Panc1 (cell line): ENCODE measurements around the gene SETDB1. TPM values are rescaled to one million over a fixed set of nuclear protein-coding genes. Genes with fewer than 3 reads are reported as not detected.

Experiments used
- ATAC-seq: fragments of 200-7000 bp; cut with Tn5 transposase; 2 replicates; pipeline ENCODE4 v1.9.1; 2020; ENCODE audit warnings: mild to moderate bottlenecking, moderate library complexity
- BruUV-seq: library from RNA; stranded (reverse); fragments of 400-500 nt; replicated peaks from 2 replicates; lab custom pipeline; 2021; lab: Mats Ljungman, UMichigan
- CTCF ChIA-PET: fragments of 300-600 bp; sonication (Branson Sonifier 250); formaldehyde crosslinking; loops from one replicate; lab custom pipeline; 2022; ENCODE audit warnings: antibody characterized with exemption; lab: Charles Lee
- POLR2A ChIA-PET: fragments of 300-600 bp; sonication (Branson Sonifier 250); formaldehyde crosslinking; loops from one replicate; lab custom pipeline; 2022; ENCODE audit warnings: antibody characterized with exemption; lab: Charles Lee
- DNase-seq: peaks from one replicate; pipeline ENCODE4 v3.0.0-alpha.2; 2010; ENCODE audit warnings: low read depth, low spot score
- H3K27ac ChIP-seq: 2 replicates; pipeline ENCODE4 v1.5.1; 2011; ENCODE audit warnings: mild to moderate bottlenecking, low read length, inconsistent platforms
- H3K27me3 ChIP-seq: fragments of 200-500 bp; sonication (Bioruptor generic); 2 replicates; pipeline ENCODE4 v1.6.0; 2014; ENCODE audit warnings: low read length, inconsistent platforms; ENCODE audit not compliant: control insufficient read depth, insufficient read depth
- H3K36me3 ChIP-seq: fragments of 200-500 bp; sonication (Bioruptor generic); 2 replicates; pipeline ENCODE4 v1.5.1; 2014; ENCODE audit warnings: inconsistent platforms, mild to moderate bottlenecking, low read length, moderate library complexity; ENCODE audit not compliant: control insufficient read depth, insufficient read depth
- H3K4me1 ChIP-seq: 2 replicates; pipeline ENCODE4 v1.5.1; 2011; ENCODE audit warnings: inconsistent platforms, mild to moderate bottlenecking, low read length, moderate library complexity; ENCODE audit not compliant: control insufficient read depth, insufficient read depth
- H3K4me3 ChIP-seq, 2 experiments: 2 replicates each; pipeline ENCODE4 v1.5.1; 2011 to 2012; ENCODE audit warnings: low read depth in 2 of 2, low read length in 2 of 2, mild to moderate bottlenecking in 2 of 2, inconsistent platforms in 1 of 2, moderate library complexity in 1 of 2
- H3K9me3 ChIP-seq: fragments of 200-500 bp; sonication (Bioruptor generic); 2 replicates; pipeline ENCODE4 v1.5.1; 2014; ENCODE audit warnings: low read depth, mild to moderate bottlenecking, inconsistent platforms, low read length, moderate library complexity; ENCODE audit not compliant: control insufficient read depth, insufficient read depth
- POLR2AphosphoS5 ChIP-seq: IDR thresholded peaks from 2 replicates; pipeline ENCODE4 v1.6.1; 2012; ENCODE audit warnings: mild to moderate bottlenecking, low read depth, low read length, moderate library complexity
- SIN3A ChIP-seq: IDR thresholded peaks from 2 replicates; pipeline ENCODE4 v1.6.1; 2012; ENCODE audit warnings: low read depth, mild to moderate bottlenecking, low read length, moderate library complexity, borderline replicate concordance; ENCODE audit not compliant: insufficient read depth
- TCF7L2 ChIP-seq: IDR thresholded peaks from 2 replicates; pipeline ENCODE4 v1.6.1; 2011; ENCODE audit warnings: mild to moderate bottlenecking, low read depth, low read length, inconsistent platforms
- in situ Hi-C: cut with HindIII; loops from 2 replicates; pipeline ENCODE4 v1.10.0; 2016; ENCODE audit warnings: low sequenced_read_pairs, low pct_unique_long_range_greater_than_20kb
- intact Hi-C: fragments of 100-400 bp; cut with micrococcal nuclease; formaldehyde crosslinking; loops from one replicate; pipeline ENCODE4 v1.10.0; 2022; ENCODE audit not compliant: unreplicated experiment
- total RNA-seq: library from RNA; stranded (reverse); gene quantifications from one replicate; pipeline ENCODE4 v1.2.1, GENCODE V29; 2021; ENCODE audit not compliant: unreplicated experiment
- TF ChIP-seq, protein P1 (sequence below): fragments of 450-650 bp; IDR thresholded peaks from 2 replicates; pipeline ENCODE4 v1.5.1; 2017; ENCODE audit warnings: mild to moderate bottlenecking
- TF ChIP-seq, protein P2 (sequence below), 2 experiments: IDR thresholded peaks; 2 replicates each; pipeline ENCODE4 v1.6.1; 2011 to 2012; ENCODE audit warnings: low read depth in 2 of 2, control low read depth in 1 of 2, low read length in 1 of 2, mild to moderate bottlenecking in 1 of 2, moderate library complexity in 1 of 2; ENCODE audit not compliant: insufficient read depth in 1 of 2

Gene SETDB1
- total RNA-seq, 1 experiment from 2014 or later: 43.3 TPM

DNA sequence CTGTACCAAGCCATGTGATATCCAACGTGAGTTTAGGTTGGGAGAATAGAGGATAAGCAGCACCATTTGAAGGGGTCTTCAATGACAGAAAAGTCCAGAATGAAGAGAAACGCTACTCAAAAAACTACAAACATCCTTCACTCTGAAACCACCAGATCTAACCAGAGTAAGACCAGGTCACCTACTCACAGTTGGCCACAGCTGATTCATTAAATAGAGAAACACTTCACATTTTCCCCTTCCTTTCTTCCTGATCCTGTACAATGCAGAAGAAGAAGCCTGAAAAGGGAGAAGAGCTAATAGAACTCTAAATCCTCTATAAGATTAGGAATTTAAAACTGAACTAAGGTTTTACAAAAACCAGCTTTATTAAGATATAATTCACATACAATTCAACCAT is 19.4 kb upstream of the SETDB1 start:
- no peak overlapping the region for H3K27ac ChIP-seq
- no peaks in the 10 kb centered on the region for H3K36me3 ChIP-seq
- no peaks in the 10 kb centered on the region for H3K27me3 ChIP-seq
- CTCF ChIA-PET: no interaction called here
- intact Hi-C loops: no loop called here
- no TSS peak for BruUV-seq
- TF ChIP-seq POLR2AphosphoS5 (no peak), TCF7L2 (no peak), SIN3A (no peak)
- TF ChIP-seq, protein P1, sequence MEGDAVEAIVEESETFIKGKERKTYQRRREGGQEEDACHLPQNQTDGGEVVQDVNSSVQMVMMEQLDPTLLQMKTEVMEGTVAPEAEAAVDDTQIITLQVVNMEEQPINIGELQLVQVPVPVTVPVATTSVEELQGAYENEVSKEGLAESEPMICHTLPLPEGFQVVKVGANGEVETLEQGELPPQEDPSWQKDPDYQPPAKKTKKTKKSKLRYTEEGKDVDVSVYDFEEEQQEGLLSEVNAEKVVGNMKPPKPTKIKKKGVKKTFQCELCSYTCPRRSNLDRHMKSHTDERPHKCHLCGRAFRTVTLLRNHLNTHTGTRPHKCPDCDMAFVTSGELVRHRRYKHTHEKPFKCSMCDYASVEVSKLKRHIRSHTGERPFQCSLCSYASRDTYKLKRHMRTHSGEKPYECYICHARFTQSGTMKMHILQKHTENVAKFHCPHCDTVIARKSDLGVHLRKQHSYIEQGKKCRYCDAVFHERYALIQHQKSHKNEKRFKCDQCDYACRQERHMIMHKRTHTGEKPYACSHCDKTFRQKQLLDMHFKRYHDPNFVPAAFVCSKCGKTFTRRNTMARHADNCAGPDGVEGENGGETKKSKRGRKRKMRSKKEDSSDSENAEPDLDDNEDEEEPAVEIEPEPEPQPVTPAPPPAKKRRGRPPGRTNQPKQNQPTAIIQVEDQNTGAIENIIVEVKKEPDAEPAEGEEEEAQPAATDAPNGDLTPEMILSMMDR: no peak
- TF ChIP-seq, protein P2, sequence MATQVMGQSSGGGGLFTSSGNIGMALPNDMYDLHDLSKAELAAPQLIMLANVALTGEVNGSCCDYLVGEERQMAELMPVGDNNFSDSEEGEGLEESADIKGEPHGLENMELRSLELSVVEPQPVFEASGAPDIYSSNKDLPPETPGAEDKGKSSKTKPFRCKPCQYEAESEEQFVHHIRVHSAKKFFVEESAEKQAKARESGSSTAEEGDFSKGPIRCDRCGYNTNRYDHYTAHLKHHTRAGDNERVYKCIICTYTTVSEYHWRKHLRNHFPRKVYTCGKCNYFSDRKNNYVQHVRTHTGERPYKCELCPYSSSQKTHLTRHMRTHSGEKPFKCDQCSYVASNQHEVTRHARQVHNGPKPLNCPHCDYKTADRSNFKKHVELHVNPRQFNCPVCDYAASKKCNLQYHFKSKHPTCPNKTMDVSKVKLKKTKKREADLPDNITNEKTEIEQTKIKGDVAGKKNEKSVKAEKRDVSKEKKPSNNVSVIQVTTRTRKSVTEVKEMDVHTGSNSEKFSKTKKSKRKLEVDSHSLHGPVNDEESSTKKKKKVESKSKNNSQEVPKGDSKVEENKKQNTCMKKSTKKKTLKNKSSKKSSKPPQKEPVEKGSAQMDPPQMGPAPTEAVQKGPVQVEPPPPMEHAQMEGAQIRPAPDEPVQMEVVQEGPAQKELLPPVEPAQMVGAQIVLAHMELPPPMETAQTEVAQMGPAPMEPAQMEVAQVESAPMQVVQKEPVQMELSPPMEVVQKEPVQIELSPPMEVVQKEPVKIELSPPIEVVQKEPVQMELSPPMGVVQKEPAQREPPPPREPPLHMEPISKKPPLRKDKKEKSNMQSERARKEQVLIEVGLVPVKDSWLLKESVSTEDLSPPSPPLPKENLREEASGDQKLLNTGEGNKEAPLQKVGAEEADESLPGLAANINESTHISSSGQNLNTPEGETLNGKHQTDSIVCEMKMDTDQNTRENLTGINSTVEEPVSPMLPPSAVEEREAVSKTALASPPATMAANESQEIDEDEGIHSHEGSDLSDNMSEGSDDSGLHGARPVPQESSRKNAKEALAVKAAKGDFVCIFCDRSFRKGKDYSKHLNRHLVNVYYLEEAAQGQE (IDR thresholded peaks at IDR 0.05; ENCODE audit: insufficient read depth in 1 of 2, low read depth in 2 of 2, low read length in 1 of 2): no peak
- H3K4me3 ChIP-seq: no peak overlapping the region
- POLR2A ChIA-PET: no interaction called here
- ATAC-seq (no peak), DNase-seq (no peak)
- no peaks in the 10 kb centered on the region for H3K4me1 ChIP-seq
- in situ Hi-C loops: no loop called here
- H3K9me3 ChIP-seq: no peaks in the 10 kb centered on the region; the same call in 1 of the 2 replicates

DNA sequence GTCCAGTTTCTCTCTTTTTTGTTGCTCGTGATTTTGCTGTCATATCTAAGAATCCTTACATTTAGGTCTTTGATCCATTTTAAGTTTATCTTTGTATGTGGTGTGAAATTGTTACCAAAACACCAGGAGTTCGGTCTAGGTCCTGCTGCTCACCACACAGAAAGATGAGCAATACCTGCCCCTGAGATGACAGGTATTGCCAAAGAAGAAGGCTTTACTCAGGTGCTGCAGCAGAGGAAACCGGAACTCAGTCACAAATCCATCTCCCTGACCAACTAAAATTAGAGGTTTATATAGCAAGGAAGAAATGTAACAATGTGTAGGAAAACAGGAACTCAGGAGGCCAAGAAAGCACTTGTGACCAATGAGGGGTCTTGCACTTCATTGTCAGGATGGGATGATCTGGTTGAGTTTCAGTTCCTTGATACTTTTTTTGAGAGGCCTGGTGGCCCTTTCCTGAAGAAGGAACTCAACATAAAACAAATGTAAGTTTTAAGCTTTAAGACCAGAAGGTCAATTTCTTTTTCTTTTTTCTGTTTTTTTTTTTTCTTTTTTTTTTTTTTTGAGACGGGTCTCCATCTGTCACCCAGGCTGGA is 16.5 kb upstream of the SETDB1 start:
- TF ChIP-seq TCF7L2 (no peak), SIN3A (no peak), POLR2AphosphoS5 (no peak)
- TF ChIP-seq, protein P1: no peak
- TF ChIP-seq, protein P2 (IDR thresholded peaks at IDR 0.05; ENCODE audit: insufficient read depth in 1 of 2, low read depth in 2 of 2, low read length in 1 of 2): no peak
- Histone ChIP-seq H3K4me1 (no peaks in the 10 kb centered on the region), H3K27ac (no peak overlapping the region), H3K4me3 (no peak overlapping the region), H3K9me3 (no peaks in the 10 kb centered on the region; the same call in 1 of the 2 replicates), H3K27me3 (no peaks in the 10 kb centered on the region), H3K36me3 (no peaks in the 10 kb centered on the region)
- DNase-seq (no peak), ATAC-seq (no peak)
- ChIA-PET CTCF (interaction anchor here (0.6 to 0.7 kb wide), 2 partner anchors 38 to 347 kb away, joined by 3 to 4 read pairs; no protein-coding TSS in a partner anchor), POLR2A (interaction anchor here (0.6 kb wide), 2 partner anchors 38 to 416 kb away, joined by 3 to 5 read pairs; no protein-coding TSS in a partner anchor)
- in situ Hi-C loops (no loop called here), intact Hi-C loops (no loop called here)
- BruUV-seq: no TSS peak
